ENCODE measurements around the gene PIERCE2.

Gene PIERCE2

DNA sequence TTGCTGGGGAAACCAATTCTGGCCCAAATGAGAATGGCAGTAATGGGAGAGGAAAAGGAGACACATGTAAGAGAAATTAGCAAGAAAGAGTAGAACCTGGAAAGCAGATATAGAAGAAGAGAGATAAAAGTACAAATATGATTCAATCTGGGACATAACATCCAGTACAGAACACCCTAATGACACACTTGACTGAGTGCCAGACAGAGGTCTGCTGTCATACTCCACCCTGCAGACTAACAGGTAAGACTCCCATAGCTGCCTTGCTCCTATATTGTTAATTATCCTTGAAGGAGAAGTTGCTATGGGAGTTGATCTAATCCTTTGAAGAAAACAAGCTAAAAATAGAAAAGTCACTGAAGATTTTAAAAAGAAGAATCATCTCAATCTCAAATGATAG is 21.3 kb upstream of the PIERCE2 start:
- no peak overlapping the region for H3K4me3 ChIP-seq (ENCODE audit: low read depth, low read length, poor library complexity, severe bottlenecking)
- H4K20me1 ChIP-seq (ENCODE audit: insufficient read depth, low read length), result no peaks in the 10 kb centered on the region
- H3K27me3 ChIP-seq (ENCODE audit: insufficient read depth, low read length), result no peaks in the 10 kb centered on the region
- H3K4me1 ChIP-seq (ENCODE audit: insufficient read depth, low read length, severe bottlenecking), result no peaks in the 10 kb centered on the region
- TF ChIP-seq, protein P1, sequence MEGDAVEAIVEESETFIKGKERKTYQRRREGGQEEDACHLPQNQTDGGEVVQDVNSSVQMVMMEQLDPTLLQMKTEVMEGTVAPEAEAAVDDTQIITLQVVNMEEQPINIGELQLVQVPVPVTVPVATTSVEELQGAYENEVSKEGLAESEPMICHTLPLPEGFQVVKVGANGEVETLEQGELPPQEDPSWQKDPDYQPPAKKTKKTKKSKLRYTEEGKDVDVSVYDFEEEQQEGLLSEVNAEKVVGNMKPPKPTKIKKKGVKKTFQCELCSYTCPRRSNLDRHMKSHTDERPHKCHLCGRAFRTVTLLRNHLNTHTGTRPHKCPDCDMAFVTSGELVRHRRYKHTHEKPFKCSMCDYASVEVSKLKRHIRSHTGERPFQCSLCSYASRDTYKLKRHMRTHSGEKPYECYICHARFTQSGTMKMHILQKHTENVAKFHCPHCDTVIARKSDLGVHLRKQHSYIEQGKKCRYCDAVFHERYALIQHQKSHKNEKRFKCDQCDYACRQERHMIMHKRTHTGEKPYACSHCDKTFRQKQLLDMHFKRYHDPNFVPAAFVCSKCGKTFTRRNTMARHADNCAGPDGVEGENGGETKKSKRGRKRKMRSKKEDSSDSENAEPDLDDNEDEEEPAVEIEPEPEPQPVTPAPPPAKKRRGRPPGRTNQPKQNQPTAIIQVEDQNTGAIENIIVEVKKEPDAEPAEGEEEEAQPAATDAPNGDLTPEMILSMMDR (IDR thresholded peaks at IDR 0.05; ENCODE audit: low read length), result no peak
- no peak for TF ChIP-seq EZH2 (IDR thresholded peaks at IDR 0.05; ENCODE audit: borderline replicate concordance, low read length)
- no peak overlapping the region for H3K4me2 ChIP-seq (ENCODE audit: low read length)
- no peak overlapping the region for H3K9ac ChIP-seq (ENCODE audit: low read length)
- no peaks in the 10 kb centered on the region for H3K9me3 ChIP-seq (ENCODE audit: low read length)
- H3K36me3 ChIP-seq (ENCODE audit: insufficient read depth, low read length), result peaks cover 30% of the 10 kb centered on the region
- H3F3A ChIP-seq (ENCODE audit: insufficient read depth, low read length), result no peaks in the 10 kb centered on the region
- H2AFZ ChIP-seq (ENCODE audit: low read length), result no peak overlapping the region
- no peak overlapping the region for H3K27ac ChIP-seq (ENCODE audit: low read depth, low read length, poor library complexity, severe bottlenecking)
- no peaks in the 10 kb centered on the region for H3K9me2 ChIP-seq (ENCODE audit: low read depth, low read length)
- H3K79me2 ChIP-seq (ENCODE audit: insufficient read depth, low read length), result no peaks in the 10 kb centered on the region

DNA sequence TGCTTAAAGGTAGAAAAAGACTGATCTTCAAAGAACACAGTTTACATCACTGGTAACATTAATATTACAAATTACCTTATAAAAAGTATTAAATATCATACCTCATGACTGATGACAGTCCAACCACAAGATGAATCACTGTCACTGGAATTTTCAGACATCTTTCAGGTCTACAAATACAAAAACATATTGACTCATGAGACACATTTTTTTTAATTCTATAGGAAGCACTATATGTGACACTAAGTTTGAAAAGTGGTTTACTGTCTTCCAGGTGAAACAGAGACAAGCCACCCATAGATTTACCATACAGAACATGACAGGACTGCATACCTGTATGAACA is 19.1 kb upstream of the PIERCE2 start:
- no peaks in the 10 kb centered on the region for H3K4me1 ChIP-seq (ENCODE audit: insufficient read depth, low read length, severe bottlenecking)

DNA sequence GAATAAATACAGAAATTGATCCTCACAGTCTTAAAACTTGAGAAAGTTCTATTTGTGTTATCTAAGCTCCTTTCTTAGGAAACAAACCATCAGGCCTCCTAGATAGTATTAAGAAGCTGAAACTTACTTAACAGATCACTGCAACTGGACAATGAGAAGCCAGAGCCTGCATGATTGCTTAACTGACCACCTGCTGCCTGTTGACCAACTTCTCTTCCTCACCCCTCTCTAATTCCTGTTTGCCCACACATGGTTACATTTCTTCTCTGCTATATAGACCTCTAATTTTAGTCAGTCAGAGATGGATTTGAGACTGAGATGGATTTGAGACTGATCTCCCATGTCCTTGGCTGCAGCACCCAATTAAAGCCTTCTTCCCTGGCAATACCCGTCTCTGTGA is 13.6 kb upstream of the PIERCE2 start:
- Histone ChIP-seq H3K27me3 (ENCODE audit: insufficient read depth, low read length) (no peaks in the 10 kb centered on the region), H3K9ac (ENCODE audit: low read length) (no peak overlapping the region), H3K9me3 (ENCODE audit: low read length) (peaks cover 12% of the 10 kb centered on the region), H3K4me1 (ENCODE audit: insufficient read depth, low read length, severe bottlenecking) (no peaks in the 10 kb centered on the region), H3K4me3 (ENCODE audit: low read depth, low read length, poor library complexity, severe bottlenecking) (no peak overlapping the region), H3K4me2 (ENCODE audit: low read length) (no peak overlapping the region), H3F3A (ENCODE audit: insufficient read depth, low read length) (no peaks in the 10 kb centered on the region), H3K27ac (ENCODE audit: low read depth, low read length, poor library complexity, severe bottlenecking) (no peak overlapping the region), H3K9me2 (ENCODE audit: low read depth, low read length) (no peaks in the 10 kb centered on the region), H4K20me1 (ENCODE audit: insufficient read depth, low read length) (no peaks in the 10 kb centered on the region), H3K36me3 (ENCODE audit: insufficient read depth, low read length) (peaks cover 26% of the 10 kb centered on the region), H2AFZ (ENCODE audit: low read length) (no peak overlapping the region), H3K79me2 (ENCODE audit: insufficient read depth, low read length) (no peaks in the 10 kb centered on the region)
- no peak for TF ChIP-seq EZH2 (IDR thresholded peaks at IDR 0.05; ENCODE audit: borderline replicate concordance, low read length)
- TF ChIP-seq, protein P1 (IDR thresholded peaks at IDR 0.05; ENCODE audit: low read length), result no peak

More for the DNA sequence above, 19.1 kb upstream of the PIERCE2 start:
- Histone ChIP-seq H3K4me3 (ENCODE audit: low read depth, low read length, poor library complexity, severe bottlenecking) (no peak overlapping the region), H3K27ac (ENCODE audit: low read depth, low read length, poor library complexity, severe bottlenecking) (no peak overlapping the region), H3F3A (ENCODE audit: insufficient read depth, low read length) (no peaks in the 10 kb centered on the region), H4K20me1 (ENCODE audit: insufficient read depth, low read length) (no peaks in the 10 kb centered on the region), H3K4me2 (ENCODE audit: low read length) (no peak overlapping the region), H3K9me2 (ENCODE audit: low read depth, low read length) (no peaks in the 10 kb centered on the region), H3K36me3 (ENCODE audit: insufficient read depth, low read length) (peaks cover 15% of the 10 kb centered on the region), H2AFZ (ENCODE audit: low read length) (no peak overlapping the region), H3K9me3 (ENCODE audit: low read length) (no peaks in the 10 kb centered on the region), H3K9ac (ENCODE audit: low read length) (no peak overlapping the region), H3K79me2 (ENCODE audit: insufficient read depth, low read length) (no peaks in the 10 kb centered on the region), H3K27me3 (ENCODE audit: insufficient read depth, low read length) (no peaks in the 10 kb centered on the region)
- TF ChIP-seq EZH2 (IDR thresholded peaks at IDR 0.05; ENCODE audit: borderline replicate concordance, low read length), result no peak
- TF ChIP-seq, protein P1 (IDR thresholded peaks at IDR 0.05; ENCODE audit: low read length), result no peak
